ENCODE results near the gene SSUH2. TPM values are rescaled to one million over a fixed set of nuclear protein-coding genes. Genes with fewer than 3 reads are reported as not detected.
"Not testable (repeated sequence)": the region's sequence is repeated elsewhere in the genome, so short reads cannot be mapped to it uniquely, and the experiment has no call there.

The SSUH2 gene
- total RNA-seq, 2 donors from 2014 or later, result not detected

GRCh38 chr3:8581373-8581772 is 63.2 kb downstream of the SSUH2 start:
- no peaks in the 10 kb centered on the region for H3K4me1 Mint-ChIP-seq (ENCODE audit: low read depth in 2 of 2)
- H3K9me3 Mint-ChIP-seq, result no peaks in the 10 kb centered on the region
- DNase-seq (ENCODE audit: low spot score), result no peak
- no peak overlapping the region for H3K27ac Mint-ChIP-seq
- no peak overlapping the region for H3K4me3 Mint-ChIP-seq
- peaks cover 0 to 5% of the 10 kb centered on the region in 2 donors for H3K27me3 Mint-ChIP-seq
- H3K36me3 Mint-ChIP-seq, result no peaks in the 10 kb centered on the region
- no peak for ATAC-seq

- H3K27ac Mint-ChIP-seq; H3K4me3 Mint-ChIP-seq; H3K27me3 Mint-ChIP-seq; DNase-seq (ENCODE audit: low spot score); H3K9me3 Mint-ChIP-seq; H3K36me3 Mint-ChIP-seq; H3K4me1 Mint-ChIP-seq (ENCODE audit: low read depth in 2 of 2); ATAC-seq: not testable (repeated sequence)
These were observed 64.2 kb downstream of the SSUH2 start for GRCh38 chr3:8580434-8580833.

GRCh38 chr3:8579943-8580342 is 64.7 kb downstream of the SSUH2 start:
- no peak overlapping the region for H3K4me3 Mint-ChIP-seq
- ATAC-seq (no peak), DNase-seq (ENCODE audit: low spot score) (no peak)
- peaks cover 0 to 5% of the 10 kb centered on the region in 2 donors for H3K27me3 Mint-ChIP-seq
- H3K36me3 Mint-ChIP-seq, result no peaks in the 10 kb centered on the region
- H3K27ac Mint-ChIP-seq, result no peak overlapping the region
- H3K4me1 Mint-ChIP-seq (ENCODE audit: low read depth in 2 of 2), result no peaks in the 10 kb centered on the region
- H3K9me3 Mint-ChIP-seq, result no peaks in the 10 kb centered on the region

- Mint-ChIP-seq H3K27me3 (peaks cover 0 to 2% of the 10 kb centered on the region in 2 donors), H3K27ac (no peak overlapping the region), H3K4me1 (ENCODE audit: low read depth in 2 of 2) (no peaks in the 10 kb centered on the region), H3K4me3 (no peak overlapping the region), H3K9me3 (no peaks in the 10 kb centered on the region), H3K36me3 (no peaks in the 10 kb centered on the region)
- no peak for DNase-seq (ENCODE audit: low spot score)
- ATAC-seq, result no peak
These were observed 65.5 kb downstream of the SSUH2 start for GRCh38 chr3:8579096-8579495.

- no peaks in the 10 kb centered on the region for H3K4me1 Mint-ChIP-seq (ENCODE audit: low read depth in 2 of 2)
- peaks cover 0 to 2% of the 10 kb centered on the region in 2 donors for H3K27me3 Mint-ChIP-seq
- no peaks in the 10 kb centered on the region for H3K36me3 Mint-ChIP-seq
- H3K9me3 Mint-ChIP-seq, result no peaks in the 10 kb centered on the region
- ATAC-seq (no peak), DNase-seq (ENCODE audit: low spot score) (no peak)
- H3K27ac Mint-ChIP-seq, result no peak overlapping the region
- H3K4me3 Mint-ChIP-seq, result no peak overlapping the region
These were observed 66.3 kb downstream of the SSUH2 start for GRCh38 chr3:8578282-8578681.

GRCh38 chr3:8576841-8577571 is 67.6 kb downstream of the SSUH2 start:
- no peak for ATAC-seq
- H3K4me1 Mint-ChIP-seq (ENCODE audit: low read depth in 2 of 2), result no peaks in the 10 kb centered on the region
- no peak overlapping the region for H3K27ac Mint-ChIP-seq
- no peak overlapping the region for H3K4me3 Mint-ChIP-seq
- no peaks in the 10 kb centered on the region for H3K27me3 Mint-ChIP-seq
- no peaks in the 10 kb centered on the region for H3K9me3 Mint-ChIP-seq
- no peak for DNase-seq (ENCODE audit: low spot score)
- no peaks in the 10 kb centered on the region for H3K36me3 Mint-ChIP-seq

GRCh38 chr3:8576436-8576835 is 68.2 kb downstream of the SSUH2 start:
- H3K27ac Mint-ChIP-seq, result no peak overlapping the region
- H3K27me3 Mint-ChIP-seq, result no peaks in the 10 kb centered on the region
- H3K4me1 Mint-ChIP-seq (ENCODE audit: low read depth in 2 of 2), result peaks cover under 1 to 1% of the 10 kb centered on the region in 2 donors
- DNase-seq (ENCODE audit: low spot score) (no peak), ATAC-seq (no peak)
- no peak overlapping the region for H3K4me3 Mint-ChIP-seq
- H3K9me3 Mint-ChIP-seq, result no peaks in the 10 kb centered on the region
- no peaks in the 10 kb centered on the region for H3K36me3 Mint-ChIP-seq

GRCh38 chr3:8575364-8576104 is 69.1 kb downstream of the SSUH2 start:
- Mint-ChIP-seq H3K27ac (no peak overlapping the region), H3K4me1 (ENCODE audit: low read depth in 2 of 2) (peaks cover 5 to 9% of the 10 kb centered on the region in 2 donors), H3K27me3 (no peaks in the 10 kb centered on the region), H3K4me3 (no peak overlapping the region), H3K36me3 (no peaks in the 10 kb centered on the region), H3K9me3 (no peaks in the 10 kb centered on the region)
- ATAC-seq, result no peak
- no peak for DNase-seq (ENCODE audit: low spot score)

GRCh38 chr3:8574670-8575322 is 69.8 kb downstream of the SSUH2 start:
- Mint-ChIP-seq H3K4me3 (no peak overlapping the region), H3K36me3 (no peaks in the 10 kb centered on the region), H3K9me3 (no peaks in the 10 kb centered on the region), H3K4me1 (ENCODE audit: low read depth in 2 of 2) (peaks cover 5 to 12% of the 10 kb centered on the region in 2 donors), H3K27ac (no peak overlapping the region), H3K27me3 (no peaks in the 10 kb centered on the region)
- DNase-seq (ENCODE audit: low spot score) (no peak), ATAC-seq (no peak)

GRCh38 chr3:8574040-8574669 is 70.4 kb downstream of the SSUH2 start:
- DNase-seq (ENCODE audit: low spot score) (no peak), ATAC-seq (no peak)
- H3K4me3 Mint-ChIP-seq, result no peak overlapping the region
- no peaks in the 10 kb centered on the region for H3K36me3 Mint-ChIP-seq
- H3K27ac Mint-ChIP-seq, result no peak overlapping the region
- no peaks in the 10 kb centered on the region for H3K27me3 Mint-ChIP-seq
- peaks cover 5 to 12% of the 10 kb centered on the region in 2 donors for H3K4me1 Mint-ChIP-seq (ENCODE audit: low read depth in 2 of 2)
- no peaks in the 10 kb centered on the region for H3K9me3 Mint-ChIP-seq

- H3K9me3 Mint-ChIP-seq, result no peaks in the 10 kb centered on the region
- no peaks in the 10 kb centered on the region for H3K27me3 Mint-ChIP-seq
- peaks cover 5 to 12% of the 10 kb centered on the region in 2 donors for H3K4me1 Mint-ChIP-seq (ENCODE audit: low read depth in 2 of 2)
- ATAC-seq (no peak), DNase-seq (ENCODE audit: low spot score) (no peak)
- H3K27ac Mint-ChIP-seq, result no peak overlapping the region
- no peak overlapping the region for H3K4me3 Mint-ChIP-seq
- H3K36me3 Mint-ChIP-seq, result no peaks in the 10 kb centered on the region
These were observed 71.2 kb downstream of the SSUH2 start for GRCh38 chr3:8573342-8573926.

GRCh38 chr3:8571256-8571655 is 73.3 kb downstream of the SSUH2 start:
- Mint-ChIP-seq H3K27me3 (no peaks in the 10 kb centered on the region), H3K27ac (no peak overlapping the region), H3K36me3 (no peaks in the 10 kb centered on the region), H3K4me1 (ENCODE audit: low read depth in 2 of 2) (peaks cover 5 to 12% of the 10 kb centered on the region in 2 donors), H3K4me3 (no peak overlapping the region), H3K9me3 (no peaks in the 10 kb centered on the region)
- ATAC-seq (no peak), DNase-seq (ENCODE audit: low spot score) (no peak)
